GM12873 (cell line): ENCODE results near the gene ATRN.

Experiments used
- TF ChIP-seq, protein P1 (sequence below): IDR thresholded peaks from 2 replicates; pipeline ENCODE4 v1.5.1; 2012; ENCODE audit warnings: low read depth, mild to moderate bottlenecking, moderate library complexity, low read length, control low read depth; ENCODE audit not compliant: insufficient read depth; ENCODE audit errors: missing control alignments

The ATRN gene

DNA sequence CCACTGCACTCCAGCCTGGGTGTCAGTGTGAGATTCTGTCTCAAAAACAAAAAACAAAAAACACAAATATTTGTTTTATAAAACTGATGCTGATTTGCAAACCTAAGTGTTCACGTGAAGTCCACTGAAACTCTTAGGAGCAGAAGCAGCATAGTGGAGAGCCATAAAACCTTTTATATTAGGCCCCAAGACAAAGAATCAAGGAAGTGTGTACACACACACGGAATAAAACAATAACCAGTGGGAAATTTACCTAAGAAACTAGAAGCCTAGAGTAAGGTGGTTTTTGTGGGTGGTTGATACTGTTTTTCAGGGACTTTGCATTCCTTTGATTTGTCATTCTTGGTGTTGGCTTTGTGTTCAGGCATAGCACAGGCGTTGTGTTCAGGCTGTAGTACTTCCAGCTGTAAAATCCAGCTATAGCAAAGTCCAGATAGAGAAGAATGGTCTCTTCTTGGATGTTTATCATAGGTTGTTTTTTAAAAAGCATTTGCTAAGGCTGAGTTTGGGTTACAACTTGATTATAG is 61.3 kb downstream of the ATRN start:
- TF ChIP-seq, protein P1, sequence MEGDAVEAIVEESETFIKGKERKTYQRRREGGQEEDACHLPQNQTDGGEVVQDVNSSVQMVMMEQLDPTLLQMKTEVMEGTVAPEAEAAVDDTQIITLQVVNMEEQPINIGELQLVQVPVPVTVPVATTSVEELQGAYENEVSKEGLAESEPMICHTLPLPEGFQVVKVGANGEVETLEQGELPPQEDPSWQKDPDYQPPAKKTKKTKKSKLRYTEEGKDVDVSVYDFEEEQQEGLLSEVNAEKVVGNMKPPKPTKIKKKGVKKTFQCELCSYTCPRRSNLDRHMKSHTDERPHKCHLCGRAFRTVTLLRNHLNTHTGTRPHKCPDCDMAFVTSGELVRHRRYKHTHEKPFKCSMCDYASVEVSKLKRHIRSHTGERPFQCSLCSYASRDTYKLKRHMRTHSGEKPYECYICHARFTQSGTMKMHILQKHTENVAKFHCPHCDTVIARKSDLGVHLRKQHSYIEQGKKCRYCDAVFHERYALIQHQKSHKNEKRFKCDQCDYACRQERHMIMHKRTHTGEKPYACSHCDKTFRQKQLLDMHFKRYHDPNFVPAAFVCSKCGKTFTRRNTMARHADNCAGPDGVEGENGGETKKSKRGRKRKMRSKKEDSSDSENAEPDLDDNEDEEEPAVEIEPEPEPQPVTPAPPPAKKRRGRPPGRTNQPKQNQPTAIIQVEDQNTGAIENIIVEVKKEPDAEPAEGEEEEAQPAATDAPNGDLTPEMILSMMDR = no peak

DNA sequence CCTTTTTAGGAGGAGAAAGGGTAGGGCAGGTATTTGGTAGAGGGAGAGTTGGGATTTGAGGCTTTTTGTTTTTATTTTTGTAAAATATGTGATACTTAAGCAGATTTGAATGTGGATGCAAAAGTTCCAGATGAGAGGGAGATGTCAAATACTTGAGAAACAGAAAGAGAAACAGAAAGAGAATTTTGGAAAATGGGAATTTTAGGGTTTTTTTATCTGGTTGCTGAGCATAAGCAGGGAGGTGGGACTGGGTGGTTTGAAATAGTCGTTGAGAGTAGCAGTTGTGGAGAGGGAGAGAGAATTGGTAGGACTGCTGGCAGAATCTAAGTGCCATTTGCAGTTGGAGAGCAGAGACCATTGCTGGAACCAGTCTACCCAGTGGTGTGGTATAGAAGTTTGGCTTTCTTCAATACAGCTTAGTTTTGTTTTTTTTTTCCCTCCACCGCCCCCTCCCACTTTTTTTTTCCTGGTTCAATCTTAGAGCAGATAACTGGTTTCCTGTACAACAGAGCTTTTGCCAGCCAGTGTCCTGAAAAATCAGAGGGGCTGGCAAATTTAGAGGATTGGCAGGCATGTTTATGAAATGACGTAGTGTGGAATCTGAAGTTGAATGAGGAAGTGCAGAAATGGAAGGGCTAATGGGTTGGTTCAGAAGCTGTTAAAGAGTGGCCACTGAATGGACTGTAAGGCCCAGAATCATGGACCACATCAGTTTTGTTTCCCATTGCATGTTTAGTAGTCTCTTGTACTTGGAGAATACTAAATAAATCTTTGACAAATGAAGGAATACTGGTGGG is 68.7 kb downstream of the ATRN start:
- TF ChIP-seq, protein P1 = no peak

DNA sequence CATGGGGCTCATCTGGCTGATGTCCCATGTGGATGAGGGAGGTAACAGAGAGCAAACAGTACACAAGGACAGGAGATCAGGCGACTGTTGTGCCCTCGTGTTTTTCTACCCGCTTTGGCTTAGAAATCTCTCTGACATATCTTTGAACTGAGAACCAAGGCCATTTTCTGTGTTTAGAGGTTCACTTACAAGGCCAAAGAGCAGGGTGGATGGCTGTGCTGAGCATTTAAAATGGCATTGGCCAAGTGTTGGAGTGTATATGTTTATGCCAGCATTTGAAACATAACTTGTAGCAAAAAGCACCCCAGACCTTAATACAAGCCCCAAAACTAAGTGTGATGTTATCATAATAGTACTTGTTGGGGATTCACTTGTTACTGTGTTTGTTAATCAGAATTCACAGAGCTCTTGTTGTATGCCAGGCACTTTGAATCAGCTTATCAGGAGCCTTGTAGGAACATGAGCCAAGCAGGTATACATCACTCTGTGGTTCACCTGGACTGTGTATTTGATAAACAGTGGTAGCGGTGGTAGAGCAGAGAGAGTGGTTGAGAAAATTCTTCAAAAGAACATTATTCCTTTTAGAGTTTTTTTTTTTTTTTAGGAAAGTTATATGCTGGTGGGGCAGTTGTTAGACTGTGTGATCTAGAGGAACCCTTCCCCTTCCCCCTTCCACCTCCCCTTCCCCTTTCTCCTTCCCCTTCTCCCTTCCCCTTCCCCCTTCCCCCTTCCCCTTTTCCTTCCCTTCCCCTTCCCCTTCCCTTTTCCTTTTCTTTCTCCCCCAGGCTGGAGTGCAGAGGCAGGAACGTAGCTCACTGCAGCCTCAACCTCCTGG is 71.3 kb downstream of the ATRN start:
- TF ChIP-seq, protein P1 = no peak

DNA sequence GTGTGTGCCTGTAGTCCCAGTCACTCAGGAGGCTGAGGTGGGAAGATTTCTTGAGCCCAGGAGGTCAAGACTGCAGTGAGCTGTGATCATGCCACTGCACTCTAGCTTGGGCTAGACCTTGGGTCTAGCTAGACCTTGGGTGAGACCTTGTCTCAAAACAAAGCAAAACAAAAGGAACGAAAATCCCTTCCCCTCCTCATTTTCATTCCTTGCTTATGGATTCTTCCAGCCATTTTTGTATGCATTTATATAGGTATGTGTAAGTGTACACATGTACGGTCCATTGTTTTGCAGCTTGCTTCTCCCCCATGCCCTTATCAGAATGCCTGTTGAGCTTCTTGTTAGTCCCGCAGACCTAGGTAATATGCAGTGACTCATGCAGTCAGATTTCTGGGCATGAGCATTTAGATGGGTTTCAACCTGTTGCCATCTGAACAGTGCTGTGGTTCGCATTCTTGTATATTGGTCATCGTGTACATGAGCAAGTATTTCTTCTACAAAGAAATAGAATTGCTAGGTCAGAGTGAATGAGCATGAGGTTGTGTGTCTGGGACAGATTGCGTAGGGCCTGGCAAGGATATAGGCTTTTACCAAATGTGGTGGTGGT is 73.2 kb downstream of the ATRN start:
- TF ChIP-seq, protein P1 = no peak

DNA sequence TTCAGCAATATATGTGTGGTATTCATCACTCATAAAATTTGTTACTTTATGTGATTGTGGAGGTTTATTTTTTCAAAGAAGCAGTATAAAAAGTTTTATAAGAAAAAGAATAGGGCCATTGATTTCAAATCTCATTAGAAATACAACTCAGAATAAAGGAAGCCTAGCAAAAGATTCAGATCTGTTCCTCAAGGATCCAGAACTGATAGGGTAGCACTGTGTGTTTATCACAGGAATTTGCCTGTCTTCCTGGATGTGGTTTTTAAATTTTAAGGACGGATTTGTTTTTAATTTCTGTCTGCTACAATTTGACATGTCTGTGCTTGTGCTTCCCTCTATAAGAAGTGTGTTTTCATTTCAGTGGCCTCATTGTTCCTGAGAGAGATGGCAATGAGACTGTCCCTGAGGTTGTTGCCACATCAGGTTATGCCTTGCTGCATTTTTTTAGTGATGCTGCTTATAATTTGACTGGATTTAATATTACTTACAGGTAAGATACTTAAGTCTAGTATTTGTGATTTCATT is 74.6 kb downstream of the ATRN start:
- TF ChIP-seq, protein P1 = no peak

DNA sequence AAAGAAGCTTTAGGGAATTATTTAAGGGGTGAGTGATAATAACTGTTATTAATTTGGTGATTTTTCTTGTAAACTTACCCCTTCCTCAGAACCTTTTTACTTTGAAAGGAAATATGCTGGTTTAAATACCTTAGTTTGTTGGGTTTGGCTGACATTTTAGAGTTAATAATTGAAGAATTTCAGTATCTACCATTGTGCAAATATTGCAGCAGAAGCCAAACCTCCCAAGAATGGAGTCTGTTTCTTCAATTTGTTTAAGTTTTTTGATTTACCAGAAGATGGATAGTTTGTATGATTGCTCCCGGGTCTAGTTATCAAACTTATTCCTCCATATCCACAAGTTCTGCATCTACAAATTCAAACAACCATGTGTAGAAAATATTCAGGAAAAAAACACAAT is 77.1 kb downstream of the ATRN start:
- TF ChIP-seq, protein P1 = no peak
